HG02981 (cell line): ENCODE measurements around the gene RAD51B.
"Not testable (repeated sequence)": the region's sequence is repeated elsewhere in the genome, so short reads cannot be mapped to it uniquely, and the experiment has no call there.

Source experiments
- ATAC-seq: cut with Tn5 transposase; IDR thresholded peaks from one replicate; pipeline ENCODE4 v1.9.1; 2021; ENCODE audit warnings: mild to moderate bottlenecking, moderate library complexity; ENCODE audit not compliant: unreplicated experiment

RAD51B gene

DNA sequence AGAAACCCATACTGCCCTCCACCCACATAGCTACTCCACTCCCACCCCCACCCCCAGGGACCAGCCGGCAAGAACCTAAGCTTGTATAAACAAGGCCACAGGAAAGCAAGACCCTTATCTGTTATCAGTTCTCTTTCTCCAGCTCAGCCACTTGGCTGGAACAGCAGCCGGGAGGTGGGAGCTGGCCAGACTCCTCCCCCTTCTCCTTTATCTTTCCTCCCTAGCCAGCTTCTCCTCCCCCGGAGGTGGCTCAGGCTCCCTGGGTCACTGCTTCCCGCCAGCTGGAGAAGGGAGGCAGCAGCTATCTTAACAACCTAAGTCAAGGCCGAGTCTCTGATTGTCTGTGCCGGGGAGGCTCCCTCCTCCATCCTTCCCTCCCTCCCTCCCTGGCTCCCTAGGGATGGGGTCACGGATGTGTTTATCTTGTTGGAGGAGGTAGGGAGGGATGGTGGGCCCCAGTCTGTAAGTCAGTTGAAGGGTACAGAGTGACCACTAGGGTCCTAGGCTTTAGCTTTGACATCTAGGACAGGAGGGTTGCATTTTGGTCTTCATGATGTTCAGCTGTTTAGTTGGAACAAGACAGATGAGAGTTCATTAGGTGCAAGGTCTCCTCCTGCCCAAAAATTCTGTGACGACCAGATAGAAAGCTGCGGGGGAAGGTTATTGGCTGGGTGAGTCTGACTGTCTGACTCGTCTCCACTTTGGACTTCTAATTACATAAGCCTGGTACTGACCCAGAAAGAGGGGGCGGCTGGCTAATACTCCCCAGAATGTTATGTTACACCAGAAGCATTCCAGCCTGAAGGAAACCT lies 943.6 kb downstream of the RAD51B start:
- no peak for ATAC-seq

DNA sequence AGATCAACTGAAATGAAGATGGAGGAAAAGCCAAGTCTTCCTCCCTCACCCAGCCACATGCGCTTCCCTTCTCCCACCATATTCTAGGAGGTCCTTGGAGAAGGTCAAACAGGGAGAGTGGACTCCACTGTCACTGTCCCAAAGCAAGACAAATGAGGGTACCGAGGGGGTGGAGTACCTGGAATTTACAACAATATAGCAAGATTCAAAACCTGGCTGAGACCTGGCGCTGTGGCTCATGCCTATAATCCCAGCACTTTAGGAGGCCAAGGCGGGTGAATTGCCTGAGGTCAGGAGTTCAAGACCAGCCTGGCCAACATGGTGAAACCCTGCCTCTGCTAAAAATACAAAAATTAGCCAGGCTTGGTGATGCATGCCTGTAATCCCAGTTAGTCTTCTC lies 944.3 kb downstream of the RAD51B start:
- ATAC-seq, result not testable (repeated sequence)

DNA sequence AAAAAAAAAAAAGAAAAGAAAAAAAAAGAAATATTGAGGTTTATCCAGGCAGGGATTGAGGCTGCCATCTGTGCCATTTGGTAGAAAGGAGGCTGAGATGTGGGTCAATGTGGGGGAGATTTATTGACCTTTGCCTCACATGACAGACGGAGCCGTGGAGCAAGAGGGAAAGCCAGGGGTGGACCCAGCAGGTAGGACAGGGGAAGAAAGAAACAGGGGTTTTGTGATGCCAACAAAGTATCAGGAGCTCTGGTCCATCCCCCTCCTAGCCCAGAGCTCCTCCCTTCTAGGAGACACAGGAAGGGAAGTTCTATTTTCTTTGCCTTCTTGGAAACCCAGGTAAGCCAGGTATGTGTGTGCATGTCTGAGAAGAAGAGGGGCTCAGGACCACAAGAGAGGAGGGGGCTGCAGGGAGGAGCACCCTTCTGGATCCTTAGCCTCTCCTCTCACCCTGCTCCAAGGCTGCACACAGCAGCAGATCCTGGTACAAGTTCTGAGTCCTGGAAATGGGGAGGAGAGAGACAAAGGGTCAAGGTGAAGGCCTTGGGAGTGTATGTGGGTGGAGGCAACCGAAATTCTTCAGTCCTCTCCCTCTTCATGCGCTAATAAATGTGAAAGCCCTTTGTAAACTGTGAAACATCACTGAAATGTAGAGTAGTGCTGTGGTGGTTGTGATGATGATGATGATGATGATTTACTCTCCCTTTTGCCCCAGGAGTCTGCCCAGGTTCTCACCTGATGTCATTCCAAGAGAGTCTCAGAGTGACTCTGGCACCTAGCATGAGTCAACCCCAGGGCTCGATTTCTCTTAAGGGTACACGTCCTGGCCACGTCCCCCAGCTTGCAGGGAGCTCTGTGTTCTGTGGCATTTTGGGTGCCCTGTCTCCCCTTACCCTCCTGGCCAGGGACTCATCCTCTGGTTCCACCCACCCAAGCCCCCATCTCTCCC lies 947.0 kb downstream of the RAD51B start:
- ATAC-seq, result no peak

DNA sequence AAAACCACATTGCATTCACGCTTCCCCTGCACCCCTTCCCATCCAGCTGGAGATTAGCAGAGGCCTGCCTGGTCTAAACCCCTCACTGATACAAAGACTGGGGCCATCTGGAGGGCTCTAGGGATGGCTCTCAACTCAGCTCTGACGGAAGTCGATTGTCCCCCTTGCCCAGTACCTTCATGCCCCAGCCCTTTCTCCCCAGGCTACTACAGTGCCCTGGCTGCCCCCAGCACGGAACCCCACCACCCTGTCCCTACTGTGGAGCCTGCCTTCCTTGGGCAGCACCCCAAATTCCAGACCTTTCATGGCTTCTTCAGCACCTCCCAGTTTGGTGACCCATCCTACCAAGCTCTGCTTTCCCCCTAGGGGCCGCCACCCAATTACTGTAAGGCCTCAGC lies 947.7 kb downstream of the RAD51B start:
- ATAC-seq, result no peak

DNA sequence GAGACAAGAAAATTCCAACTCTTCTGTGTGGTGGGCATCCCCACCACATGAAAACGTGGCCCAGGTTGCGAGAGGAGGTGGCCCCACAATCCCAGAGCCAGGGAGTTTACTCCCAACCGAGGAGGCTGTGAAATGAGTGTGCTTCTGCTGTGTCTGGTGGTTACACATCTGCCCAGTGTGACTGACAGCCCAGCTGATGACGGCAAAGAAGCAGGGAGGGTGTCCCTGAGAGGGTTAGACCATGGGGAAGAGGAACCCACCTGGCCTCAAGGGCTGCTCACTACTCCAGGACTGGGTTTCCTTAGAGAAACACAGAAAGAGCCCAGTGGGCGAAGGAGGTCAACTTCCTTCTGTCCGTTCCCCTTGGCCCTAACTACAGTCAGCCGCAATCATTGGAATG lies 948.7 kb downstream of the RAD51B start:
- no peak for ATAC-seq

DNA sequence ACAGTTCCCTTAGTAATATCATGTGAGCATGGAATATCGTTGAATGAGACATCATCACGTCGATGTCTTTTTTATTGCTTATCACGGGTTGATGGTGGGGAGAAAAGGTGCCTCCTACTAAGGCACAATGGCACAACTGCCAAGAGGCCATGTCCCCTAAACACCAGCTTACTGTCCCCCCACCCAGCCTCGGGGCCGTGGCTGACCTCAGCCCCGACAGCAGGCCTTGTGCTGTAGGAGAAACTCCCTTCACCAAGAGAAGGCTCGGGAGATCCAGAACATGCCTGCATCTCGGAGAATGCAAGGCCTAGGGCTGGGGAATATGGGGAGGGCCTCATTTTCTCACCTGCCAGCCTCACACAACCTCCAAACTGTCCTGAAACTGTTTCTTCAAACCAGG lies 950.5 kb downstream of the RAD51B start:
- ATAC-seq, result no peak

DNA sequence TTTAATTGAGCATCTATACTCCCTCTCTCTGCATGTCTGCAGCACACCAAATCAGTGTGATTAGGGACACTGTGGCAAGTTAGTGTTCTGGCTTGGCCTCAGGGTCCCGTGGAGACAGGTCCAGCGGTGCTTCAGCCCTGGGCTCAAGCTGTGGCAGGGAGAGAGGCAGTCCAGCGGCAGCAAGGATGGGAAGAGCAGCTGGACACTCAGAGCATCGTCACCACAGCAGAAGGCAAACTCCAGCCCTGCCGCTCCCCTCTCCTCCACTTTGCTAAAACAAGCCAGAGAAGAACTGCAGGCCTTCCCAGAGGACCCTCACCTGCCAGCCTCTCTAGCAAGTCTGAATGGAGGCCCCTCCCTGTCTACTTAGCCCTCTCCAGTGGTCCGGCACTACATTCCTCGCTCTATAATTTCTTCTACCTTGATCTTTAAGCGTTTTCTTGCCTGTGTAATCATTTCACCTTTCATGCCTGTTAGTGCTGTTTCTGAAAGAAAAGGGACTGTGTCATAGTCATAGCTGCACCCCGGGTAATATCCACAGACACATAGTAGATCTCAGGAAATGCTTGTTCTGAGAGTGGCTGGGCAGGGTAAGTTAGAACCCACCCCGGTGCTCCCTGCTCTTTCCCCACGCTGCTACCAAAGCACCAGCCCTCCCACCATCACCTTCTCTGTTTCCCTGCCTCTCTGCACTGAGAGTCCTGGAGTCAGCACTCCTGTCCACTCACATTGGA lies 951.1 kb downstream of the RAD51B start:
- ATAC-seq, result no peak

DNA sequence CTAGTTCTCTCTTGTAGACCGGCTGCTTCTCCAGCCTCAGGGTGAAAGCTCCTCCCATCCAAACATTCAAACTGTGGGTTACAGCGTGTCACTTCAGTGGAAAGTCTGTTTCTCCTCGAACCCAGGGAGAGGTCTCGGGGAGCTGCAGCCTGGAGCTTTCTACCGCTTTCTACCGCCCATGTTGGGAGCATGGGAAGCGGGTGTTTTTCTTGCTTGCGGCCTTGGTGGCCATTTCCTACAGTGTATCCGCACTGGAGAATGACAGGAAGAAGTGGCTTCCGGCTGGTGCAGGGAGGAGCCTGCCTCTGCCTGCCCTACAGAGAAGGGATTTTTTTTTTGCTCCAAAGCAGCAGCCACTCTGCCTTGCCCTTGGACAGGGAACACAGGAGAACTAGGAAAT lies 952.1 kb downstream of the RAD51B start:
- no peak for ATAC-seq

DNA sequence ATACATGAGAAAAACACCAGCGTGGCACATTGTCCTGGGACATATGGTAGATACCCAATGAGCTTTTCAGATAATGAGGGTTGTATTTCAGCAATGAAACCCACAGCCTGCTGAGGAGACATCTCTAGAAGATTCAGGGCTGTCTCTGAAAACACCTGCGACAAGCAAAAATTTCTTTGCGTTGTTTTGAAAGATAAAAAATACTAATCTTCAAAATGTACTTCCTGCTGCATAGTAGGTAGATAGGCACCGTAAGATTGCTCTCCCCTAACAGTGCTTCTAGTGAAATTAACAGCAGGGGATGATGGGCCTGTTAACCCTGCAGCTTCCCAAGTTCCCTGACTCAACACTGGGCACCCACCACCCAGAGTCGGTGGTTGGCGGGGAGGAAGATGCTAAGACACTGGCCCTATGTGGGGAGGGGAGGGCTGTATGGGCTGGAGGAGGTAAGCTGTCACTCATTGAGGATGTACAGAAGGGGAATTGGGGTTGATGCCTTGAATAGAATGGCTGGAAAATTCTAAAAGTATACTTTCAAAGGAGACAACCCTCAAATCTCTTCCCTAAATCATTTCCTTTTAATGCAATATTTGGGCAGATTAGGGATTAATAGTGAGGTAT lies 953.3 kb downstream of the RAD51B start:
- no peak for ATAC-seq

DNA sequence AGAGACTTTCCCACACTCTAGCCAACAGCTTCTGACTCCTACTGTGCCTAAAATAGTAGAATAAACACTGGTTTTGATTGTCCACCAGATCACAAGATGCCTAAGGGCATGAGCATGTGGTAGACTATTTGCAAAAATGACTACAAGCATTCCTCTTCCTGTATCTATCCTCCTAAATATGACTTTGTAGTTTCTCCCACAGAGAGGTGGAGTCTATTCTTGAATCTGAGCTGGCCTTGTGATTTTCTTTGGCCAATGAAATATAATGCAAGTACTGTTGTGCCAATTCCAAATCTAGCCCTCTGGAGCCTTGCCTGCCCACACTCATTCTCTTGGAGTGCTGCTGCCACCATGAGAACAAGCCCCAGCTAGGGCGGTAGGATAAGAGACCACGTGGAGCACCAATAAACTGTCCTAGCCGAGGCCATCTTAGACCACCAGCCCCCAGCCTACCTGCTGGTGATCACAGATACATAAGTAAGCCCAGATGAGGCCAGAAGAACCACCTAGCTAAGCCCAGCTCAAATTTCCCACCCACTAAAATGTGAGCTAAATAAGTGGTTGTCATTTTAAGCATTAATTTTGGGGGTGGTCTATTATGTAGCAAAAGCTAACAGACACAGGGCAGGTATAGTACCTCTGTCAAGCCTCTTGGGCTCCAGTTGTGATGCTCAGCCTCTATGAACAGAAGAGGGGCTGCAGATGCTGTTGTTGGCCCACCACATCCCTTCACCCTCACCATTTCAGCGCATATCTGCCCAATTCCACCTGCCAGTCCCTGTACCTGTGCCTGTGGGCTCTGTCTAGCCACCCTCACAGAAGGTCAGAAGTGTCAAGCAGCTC lies 955.4 kb downstream of the RAD51B start:
- ATAC-seq, result no peak

DNA sequence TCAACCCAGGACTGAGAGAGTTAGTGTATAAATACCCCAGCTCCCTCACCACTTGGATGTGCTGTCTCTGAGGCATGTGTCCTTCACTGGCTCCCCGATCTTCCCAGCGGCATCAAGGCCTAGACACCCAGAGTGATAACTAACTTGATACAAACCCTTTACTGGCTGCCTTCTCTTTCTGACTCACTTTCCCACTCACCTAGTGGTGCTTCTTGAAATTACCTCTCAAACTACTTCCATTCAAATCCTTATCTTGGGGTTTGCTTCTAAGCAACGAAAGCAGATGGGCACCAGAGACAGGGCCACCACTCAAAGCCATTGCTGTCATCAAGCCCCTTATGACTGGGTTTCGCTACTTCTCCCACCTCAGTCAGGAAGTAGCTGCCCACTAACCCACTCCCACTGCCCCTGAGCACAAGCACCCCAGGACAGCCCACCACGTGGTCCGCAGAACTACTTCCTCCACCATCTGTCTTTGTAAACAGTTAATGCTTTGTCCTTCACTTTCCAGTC lies 956.1 kb downstream of the RAD51B start:
- ATAC-seq, result no peak

DNA sequence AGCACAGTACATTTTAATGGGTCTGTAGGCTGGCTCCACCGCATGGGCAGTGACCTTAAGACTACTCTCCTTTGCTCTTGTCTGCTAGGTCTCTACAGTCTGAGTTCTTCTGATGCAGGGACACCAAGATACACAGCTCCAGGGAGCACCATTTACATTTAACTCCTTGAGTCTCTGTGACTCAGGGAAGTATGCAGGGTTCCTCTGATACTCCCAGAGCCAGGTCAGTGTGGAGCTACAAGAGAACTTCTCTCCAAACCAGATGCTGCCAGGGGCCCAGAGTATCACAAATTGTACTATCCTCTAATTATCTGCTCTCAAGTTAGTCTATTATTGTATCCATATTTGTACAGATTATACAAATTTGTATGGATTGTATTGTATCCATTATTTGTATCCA lies 958.1 kb downstream of the RAD51B start:
- ATAC-seq, result no peak
